HEK293 (cell line): ENCODE results near the gene MTF2.

Experiments
- KLF16 ChIP-seq: fragments of 450-650 bp; formaldehyde crosslinking; IDR thresholded peaks from 2 replicates; pipeline ENCODE4 v1.5.1; 2017; ENCODE audit warnings: missing biosample characterization, missing genetic modification characterization
- KLF9 ChIP-seq: fragments of 450-650 bp; formaldehyde crosslinking; IDR thresholded peaks from 2 replicates; pipeline ENCODE4 v1.5.1; 2016; ENCODE audit warnings: missing biosample characterization, missing genetic modification characterization, low read depth
- ZBTB21 ChIP-seq: fragments of 450-650 bp; formaldehyde crosslinking; IDR thresholded peaks from 2 replicates; pipeline ENCODE4 v1.5.1; 2017; ENCODE audit warnings: missing biosample characterization, missing genetic modification characterization
- ZEB2 ChIP-seq: fragments of 450-650 bp; formaldehyde crosslinking; IDR thresholded peaks from 2 replicates; pipeline ENCODE4 v1.5.1; 2016; ENCODE audit warnings: missing biosample characterization, missing genetic modification characterization
- ZFP69B ChIP-seq: fragments of 450-650 bp; formaldehyde crosslinking; IDR thresholded peaks from 2 replicates; pipeline ENCODE4 v1.5.1; 2016; ENCODE audit warnings: missing biosample characterization, missing genetic modification characterization
- ZNF112 ChIP-seq: fragments of 450-650 bp; formaldehyde crosslinking; IDR thresholded peaks from 2 replicates; pipeline ENCODE4 v1.5.0; 2017; ENCODE audit warnings: missing biosample characterization, missing genetic modification characterization
- ZNF335 ChIP-seq: fragments of 450-650 bp; formaldehyde crosslinking; conservative IDR thresholded peaks from 2 replicates; pipeline ENCODE4 v1.5.1; 2016; ENCODE audit warnings: missing biosample characterization, missing genetic modification characterization
- ZNF558 ChIP-seq: fragments of 450-650 bp; formaldehyde crosslinking; IDR thresholded peaks from 2 replicates; pipeline ENCODE4 v1.5.1; 2016; ENCODE audit warnings: missing biosample characterization, missing genetic modification characterization
- ZNF610 ChIP-seq: fragments of 450-650 bp; formaldehyde crosslinking; IDR thresholded peaks from 2 replicates; pipeline ENCODE4 v1.5.1; 2016; ENCODE audit warnings: missing biosample characterization, missing genetic modification characterization, borderline replicate concordance
- TF ChIP-seq, protein P1 (sequence below): fragments of 450-650 bp; formaldehyde crosslinking; IDR thresholded peaks from 2 replicates; pipeline ENCODE4 v1.5.1; 2016; ENCODE audit warnings: missing biosample characterization, missing genetic modification characterization, borderline replicate concordance
- TF ChIP-seq, protein P2 (sequence below): fragments of 450-650 bp; formaldehyde crosslinking; IDR thresholded peaks from 2 replicates; pipeline ENCODE4 v1.5.1; 2017; ENCODE audit warnings: missing biosample characterization, missing genetic modification characterization
- TF ChIP-seq, protein P3 (sequence below): fragments of 450-650 bp; formaldehyde crosslinking; IDR thresholded peaks from 2 replicates; pipeline ENCODE4 v1.5.1; 2016; ENCODE audit warnings: missing biosample characterization, missing genetic modification characterization, borderline replicate concordance
- TF ChIP-seq, protein P4 (sequence below): fragments of 450-650 bp; formaldehyde crosslinking; IDR thresholded peaks from 2 replicates; pipeline ENCODE4 v1.5.1; 2016; ENCODE audit warnings: missing biosample characterization, missing genetic modification characterization, borderline replicate concordance
- TF ChIP-seq, protein P5 (sequence below): fragments of 450-650 bp; formaldehyde crosslinking; conservative IDR thresholded peaks from 2 replicates; pipeline ENCODE4 v1.5.1; 2016; ENCODE audit warnings: low read depth, missing biosample characterization, missing genetic modification characterization
- TF ChIP-seq, protein P6 (sequence below): fragments of 450-650 bp; formaldehyde crosslinking; IDR thresholded peaks from 2 replicates; pipeline ENCODE4 v1.5.1; 2016; ENCODE audit warnings: missing biosample characterization, missing genetic modification characterization

The MTF2 gene

DNA sequence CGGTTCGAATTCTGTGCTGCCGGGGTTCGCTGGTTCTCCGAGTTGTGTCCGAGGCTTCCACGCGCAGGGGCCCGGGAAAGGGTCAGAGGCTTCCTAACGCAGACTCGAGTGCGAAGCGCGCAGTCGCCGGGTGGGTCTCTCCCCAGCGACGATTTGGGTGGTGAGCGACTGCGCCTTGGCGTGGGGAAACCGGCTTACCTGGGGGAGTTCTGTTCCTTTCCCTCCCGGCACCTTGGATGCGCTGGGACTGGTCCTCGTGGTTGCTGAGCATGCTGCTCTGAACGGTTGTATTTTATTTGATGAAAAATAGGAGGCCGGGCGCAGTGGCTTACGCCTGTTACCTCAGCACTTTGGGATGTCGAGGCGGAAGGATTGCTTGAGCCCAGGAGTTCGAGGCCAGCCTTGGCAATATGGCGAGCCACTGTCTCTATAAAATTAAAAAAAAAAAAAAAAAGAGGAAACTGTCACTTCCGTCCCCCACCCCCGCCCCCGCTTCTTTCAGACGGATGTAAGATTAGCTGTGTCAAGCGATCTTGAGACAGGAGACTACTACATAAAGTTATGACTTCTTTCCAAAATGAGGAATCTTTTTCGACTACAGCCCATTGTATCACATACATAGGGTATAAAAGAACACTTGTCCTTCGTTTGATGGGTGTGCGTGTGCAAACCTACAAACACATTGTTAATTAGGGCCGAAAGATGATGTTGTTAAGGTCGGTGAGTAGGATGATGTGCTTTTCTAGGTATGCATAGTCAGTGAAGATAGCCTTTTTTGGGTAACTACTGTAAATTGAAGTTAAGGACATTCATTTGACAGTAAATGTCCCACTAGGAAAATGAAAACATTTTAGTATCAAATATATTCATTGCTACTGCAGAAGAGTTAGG lies 101.9 kb downstream of the MTF2 start, which contains the start of gene CCDC18 (continued):
- TF ChIP-seq, protein P1, sequence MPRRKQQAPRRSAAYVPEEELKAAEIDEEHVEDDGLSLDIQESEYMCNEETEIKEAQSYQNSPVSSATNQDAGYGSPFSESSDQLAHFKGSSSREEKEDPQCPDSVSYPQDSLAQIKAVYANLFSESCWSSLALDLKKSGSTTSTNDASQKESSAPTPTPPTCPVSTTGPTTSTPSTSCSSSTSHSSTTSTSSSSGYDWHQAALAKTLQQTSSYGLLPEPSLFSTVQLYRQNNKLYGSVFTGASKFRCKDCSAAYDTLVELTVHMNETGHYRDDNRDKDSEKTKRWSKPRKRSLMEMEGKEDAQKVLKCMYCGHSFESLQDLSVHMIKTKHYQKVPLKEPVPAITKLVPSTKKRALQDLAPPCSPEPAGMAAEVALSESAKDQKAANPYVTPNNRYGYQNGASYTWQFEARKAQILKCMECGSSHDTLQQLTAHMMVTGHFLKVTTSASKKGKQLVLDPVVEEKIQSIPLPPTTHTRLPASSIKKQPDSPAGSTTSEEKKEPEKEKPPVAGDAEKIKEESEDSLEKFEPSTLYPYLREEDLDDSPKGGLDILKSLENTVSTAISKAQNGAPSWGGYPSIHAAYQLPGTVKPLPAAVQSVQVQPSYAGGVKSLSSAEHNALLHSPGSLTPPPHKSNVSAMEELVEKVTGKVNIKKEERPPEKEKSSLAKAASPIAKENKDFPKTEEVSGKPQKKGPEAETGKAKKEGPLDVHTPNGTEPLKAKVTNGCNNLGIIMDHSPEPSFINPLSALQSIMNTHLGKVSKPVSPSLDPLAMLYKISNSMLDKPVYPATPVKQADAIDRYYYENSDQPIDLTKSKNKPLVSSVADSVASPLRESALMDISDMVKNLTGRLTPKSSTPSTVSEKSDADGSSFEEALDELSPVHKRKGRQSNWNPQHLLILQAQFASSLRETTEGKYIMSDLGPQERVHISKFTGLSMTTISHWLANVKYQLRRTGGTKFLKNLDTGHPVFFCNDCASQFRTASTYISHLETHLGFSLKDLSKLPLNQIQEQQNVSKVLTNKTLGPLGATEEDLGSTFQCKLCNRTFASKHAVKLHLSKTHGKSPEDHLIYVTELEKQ (tag by site-specific recombination): 0 out of 2 replicates have a peak, but pooled peaks have one; percentile 19
- peak; percentile 91 for TF ChIP-seq ZNF335 (tag by site-specific recombination)
- no peak; the same call in 1 of the 2 replicates for TF ChIP-seq ZNF558 (tag by site-specific recombination)
- no peak for TF ChIP-seq ZNF112 (tag by site-specific recombination)
- TF ChIP-seq KLF9 (tag by site-specific recombination): peak; percentile 75
- TF ChIP-seq KLF16 (tag by site-specific recombination): peak; percentile 71; the same call in 1 of the 2 replicates
- TF ChIP-seq, protein P2, sequence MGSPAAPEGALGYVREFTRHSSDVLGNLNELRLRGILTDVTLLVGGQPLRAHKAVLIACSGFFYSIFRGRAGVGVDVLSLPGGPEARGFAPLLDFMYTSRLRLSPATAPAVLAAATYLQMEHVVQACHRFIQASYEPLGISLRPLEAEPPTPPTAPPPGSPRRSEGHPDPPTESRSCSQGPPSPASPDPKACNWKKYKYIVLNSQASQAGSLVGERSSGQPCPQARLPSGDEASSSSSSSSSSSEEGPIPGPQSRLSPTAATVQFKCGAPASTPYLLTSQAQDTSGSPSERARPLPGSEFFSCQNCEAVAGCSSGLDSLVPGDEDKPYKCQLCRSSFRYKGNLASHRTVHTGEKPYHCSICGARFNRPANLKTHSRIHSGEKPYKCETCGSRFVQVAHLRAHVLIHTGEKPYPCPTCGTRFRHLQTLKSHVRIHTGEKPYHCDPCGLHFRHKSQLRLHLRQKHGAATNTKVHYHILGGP (tag by site-specific recombination): no peak
- peak; percentile 75 for TF ChIP-seq ZEB2 (tag by site-specific recombination)
- TF ChIP-seq, protein P3, sequence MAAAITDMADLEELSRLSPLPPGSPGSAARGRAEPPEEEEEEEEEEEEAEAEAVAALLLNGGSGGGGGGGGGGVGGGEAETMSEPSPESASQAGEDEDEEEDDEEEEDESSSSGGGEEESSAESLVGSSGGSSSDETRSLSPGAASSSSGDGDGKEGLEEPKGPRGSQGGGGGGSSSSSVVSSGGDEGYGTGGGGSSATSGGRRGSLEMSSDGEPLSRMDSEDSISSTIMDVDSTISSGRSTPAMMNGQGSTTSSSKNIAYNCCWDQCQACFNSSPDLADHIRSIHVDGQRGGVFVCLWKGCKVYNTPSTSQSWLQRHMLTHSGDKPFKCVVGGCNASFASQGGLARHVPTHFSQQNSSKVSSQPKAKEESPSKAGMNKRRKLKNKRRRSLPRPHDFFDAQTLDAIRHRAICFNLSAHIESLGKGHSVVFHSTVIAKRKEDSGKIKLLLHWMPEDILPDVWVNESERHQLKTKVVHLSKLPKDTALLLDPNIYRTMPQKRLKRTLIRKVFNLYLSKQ (tag by site-specific recombination): no peak
- TF ChIP-seq, protein P4, sequence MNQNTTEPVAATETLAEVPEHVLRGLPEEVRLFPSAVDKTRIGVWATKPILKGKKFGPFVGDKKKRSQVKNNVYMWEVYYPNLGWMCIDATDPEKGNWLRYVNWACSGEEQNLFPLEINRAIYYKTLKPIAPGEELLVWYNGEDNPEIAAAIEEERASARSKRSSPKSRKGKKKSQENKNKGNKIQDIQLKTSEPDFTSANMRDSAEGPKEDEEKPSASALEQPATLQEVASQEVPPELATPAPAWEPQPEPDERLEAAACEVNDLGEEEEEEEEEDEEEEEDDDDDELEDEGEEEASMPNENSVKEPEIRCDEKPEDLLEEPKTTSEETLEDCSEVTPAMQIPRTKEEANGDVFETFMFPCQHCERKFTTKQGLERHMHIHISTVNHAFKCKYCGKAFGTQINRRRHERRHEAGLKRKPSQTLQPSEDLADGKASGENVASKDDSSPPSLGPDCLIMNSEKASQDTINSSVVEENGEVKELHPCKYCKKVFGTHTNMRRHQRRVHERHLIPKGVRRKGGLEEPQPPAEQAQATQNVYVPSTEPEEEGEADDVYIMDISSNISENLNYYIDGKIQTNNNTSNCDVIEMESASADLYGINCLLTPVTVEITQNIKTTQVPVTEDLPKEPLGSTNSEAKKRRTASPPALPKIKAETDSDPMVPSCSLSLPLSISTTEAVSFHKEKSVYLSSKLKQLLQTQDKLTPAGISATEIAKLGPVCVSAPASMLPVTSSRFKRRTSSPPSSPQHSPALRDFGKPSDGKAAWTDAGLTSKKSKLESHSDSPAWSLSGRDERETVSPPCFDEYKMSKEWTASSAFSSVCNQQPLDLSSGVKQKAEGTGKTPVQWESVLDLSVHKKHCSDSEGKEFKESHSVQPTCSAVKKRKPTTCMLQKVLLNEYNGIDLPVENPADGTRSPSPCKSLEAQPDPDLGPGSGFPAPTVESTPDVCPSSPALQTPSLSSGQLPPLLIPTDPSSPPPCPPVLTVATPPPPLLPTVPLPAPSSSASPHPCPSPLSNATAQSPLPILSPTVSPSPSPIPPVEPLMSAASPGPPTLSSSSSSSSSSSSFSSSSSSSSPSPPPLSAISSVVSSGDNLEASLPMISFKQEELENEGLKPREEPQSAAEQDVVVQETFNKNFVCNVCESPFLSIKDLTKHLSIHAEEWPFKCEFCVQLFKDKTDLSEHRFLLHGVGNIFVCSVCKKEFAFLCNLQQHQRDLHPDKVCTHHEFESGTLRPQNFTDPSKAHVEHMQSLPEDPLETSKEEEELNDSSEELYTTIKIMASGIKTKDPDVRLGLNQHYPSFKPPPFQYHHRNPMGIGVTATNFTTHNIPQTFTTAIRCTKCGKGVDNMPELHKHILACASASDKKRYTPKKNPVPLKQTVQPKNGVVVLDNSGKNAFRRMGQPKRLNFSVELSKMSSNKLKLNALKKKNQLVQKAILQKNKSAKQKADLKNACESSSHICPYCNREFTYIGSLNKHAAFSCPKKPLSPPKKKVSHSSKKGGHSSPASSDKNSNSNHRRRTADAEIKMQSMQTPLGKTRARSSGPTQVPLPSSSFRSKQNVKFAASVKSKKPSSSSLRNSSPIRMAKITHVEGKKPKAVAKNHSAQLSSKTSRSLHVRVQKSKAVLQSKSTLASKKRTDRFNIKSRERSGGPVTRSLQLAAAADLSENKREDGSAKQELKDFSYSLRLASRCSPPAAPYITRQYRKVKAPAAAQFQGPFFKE: no peak
- TF ChIP-seq ZNF610 (tag by site-specific recombination): 0 out of 2 replicates have a peak, but pooled peaks have one; percentile 19
- 0 out of 2 replicates have a peak, but pooled peaks have one; percentile 10 for TF ChIP-seq ZFP69B (tag by site-specific recombination)
- TF ChIP-seq, protein P5, sequence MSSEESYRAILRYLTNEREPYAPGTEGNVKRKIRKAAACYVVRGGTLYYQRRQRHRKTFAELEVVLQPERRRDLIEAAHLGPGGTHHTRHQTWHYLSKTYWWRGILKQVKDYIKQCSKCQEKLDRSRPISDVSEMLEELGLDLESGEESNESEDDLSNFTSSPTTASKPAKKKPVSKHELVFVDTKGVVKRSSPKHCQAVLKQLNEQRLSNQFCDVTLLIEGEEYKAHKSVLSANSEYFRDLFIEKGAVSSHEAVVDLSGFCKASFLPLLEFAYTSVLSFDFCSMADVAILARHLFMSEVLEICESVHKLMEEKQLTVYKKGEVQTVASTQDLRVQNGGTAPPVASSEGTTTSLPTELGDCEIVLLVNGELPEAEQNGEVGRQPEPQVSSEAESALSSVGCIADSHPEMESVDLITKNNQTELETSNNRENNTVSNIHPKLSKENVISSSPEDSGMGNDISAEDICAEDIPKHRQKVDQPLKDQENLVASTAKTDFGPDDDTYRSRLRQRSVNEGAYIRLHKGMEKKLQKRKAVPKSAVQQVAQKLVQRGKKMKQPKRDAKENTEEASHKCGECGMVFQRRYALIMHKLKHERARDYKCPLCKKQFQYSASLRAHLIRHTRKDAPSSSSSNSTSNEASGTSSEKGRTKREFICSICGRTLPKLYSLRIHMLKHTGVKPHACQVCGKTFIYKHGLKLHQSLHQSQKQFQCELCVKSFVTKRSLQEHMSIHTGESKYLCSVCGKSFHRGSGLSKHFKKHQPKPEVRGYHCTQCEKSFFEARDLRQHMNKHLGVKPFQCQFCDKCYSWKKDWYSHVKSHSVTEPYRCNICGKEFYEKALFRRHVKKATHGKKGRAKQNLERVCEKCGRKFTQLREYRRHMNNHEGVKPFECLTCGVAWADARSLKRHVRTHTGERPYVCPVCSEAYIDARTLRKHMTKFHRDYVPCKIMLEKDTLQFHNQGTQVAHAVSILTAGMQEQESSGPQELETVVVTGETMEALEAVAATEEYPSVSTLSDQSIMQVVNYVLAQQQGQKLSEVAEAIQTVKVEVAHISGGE: peak; percentile 72
- no peak for TF ChIP-seq ZBTB21
- TF ChIP-seq, protein P6, sequence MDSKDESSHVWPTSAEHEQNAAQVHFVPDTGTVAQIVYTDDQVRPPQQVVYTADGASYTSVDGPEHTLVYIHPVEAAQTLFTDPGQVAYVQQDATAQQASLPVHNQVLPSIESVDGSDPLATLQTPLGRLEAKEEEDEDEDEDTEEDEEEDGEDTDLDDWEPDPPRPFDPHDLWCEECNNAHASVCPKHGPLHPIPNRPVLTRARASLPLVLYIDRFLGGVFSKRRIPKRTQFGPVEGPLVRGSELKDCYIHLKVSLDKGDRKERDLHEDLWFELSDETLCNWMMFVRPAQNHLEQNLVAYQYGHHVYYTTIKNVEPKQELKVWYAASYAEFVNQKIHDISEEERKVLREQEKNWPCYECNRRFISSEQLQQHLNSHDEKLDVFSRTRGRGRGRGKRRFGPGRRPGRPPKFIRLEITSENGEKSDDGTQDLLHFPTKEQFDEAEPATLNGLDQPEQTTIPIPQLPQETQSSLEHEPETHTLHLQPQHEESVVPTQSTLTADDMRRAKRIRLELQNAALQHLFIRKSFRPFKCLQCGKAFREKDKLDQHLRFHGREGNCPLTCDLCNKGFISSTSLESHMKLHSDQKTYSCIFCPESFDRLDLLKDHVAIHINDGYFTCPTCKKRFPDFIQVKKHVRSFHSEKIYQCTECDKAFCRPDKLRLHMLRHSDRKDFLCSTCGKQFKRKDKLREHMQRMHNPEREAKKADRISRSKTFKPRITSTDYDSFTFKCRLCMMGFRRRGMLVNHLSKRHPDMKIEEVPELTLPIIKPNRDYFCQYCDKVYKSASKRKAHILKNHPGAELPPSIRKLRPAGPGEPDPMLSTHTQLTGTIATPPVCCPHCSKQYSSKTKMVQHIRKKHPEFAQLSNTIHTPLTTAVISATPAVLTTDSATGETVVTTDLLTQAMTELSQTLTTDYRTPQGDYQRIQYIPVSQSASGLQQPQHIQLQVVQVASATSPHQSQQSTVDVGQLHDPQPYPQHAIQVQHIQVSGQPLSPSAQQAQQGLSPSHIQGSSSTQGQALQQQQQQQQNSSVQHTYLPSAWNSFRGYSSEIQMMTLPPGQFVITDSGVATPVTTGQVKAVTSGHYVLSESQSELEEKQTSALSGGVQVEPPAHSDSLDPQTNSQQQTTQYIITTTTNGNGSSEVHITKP (tag by site-specific recombination): peak; percentile 66
